NCI-H2029 (cell line): ENCODE data around the gene MYBBP1A.
"Not testable (repeated sequence)": the region's sequence is repeated elsewhere in the genome, so short reads cannot be mapped to it uniquely, and the experiment has no call there.

Source experiments
- DNase-seq: peaks from one replicate; lab custom pipeline; 2025; lab: John Stamatoyannopoulos, UW

Gene MYBBP1A

DNA sequence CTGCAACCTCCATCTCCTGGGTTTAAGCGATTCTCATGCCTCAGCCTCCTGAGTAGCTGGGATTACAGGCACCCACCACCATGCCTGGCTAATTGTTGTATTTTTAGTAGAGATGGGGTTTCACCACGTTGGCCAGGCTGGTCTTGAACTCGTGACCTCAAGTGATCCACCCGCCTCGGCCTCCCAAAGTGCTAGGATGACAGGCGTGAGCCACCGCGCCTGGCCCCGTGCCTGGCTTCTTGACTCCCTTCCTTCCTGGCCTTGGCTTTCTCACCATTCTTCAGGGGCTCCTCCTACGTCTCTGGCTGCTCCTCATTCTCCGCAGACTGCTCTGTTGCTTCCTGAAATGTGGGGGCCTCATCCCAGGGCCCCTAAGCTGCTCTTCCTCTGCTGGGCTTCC lies 34.9 kb upstream of the MYBBP1A start:
- not testable (repeated sequence) for DNase-seq

DNA sequence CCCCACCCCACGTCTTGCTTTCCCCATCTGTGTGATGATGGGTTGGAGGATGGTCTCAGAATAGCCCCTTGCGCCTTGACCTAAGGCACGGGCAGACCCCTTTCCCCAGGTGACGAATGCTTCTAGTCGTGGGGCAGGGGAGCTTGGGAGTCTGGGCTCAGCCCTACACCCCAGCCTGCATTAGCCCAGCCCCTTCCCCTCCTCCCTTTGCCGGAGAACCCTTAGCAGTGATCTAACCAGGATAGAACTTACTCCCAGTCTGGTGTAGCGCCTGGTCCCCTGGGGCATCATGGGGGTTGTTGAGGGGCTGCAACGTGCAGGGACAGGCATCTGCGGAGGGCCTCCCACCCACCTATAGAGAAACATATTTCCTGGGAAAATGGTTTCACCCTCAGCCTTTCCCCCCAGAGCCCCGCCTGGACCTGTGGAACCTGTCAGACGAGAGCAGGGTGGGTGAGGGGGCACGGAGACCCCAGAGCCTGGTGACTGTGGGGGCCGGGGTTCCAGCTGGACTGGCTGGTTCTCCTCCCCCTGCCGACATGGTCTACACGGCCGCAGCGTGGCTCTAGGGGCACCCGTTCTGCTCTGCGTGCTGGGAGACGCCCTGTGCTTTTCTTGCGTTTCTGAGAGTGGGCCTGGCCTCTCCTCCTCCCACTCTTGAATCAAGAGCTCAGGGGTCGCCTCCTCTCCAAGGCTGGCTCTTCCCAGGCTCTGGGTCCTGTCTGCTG lies 33.9 kb upstream of the MYBBP1A start:
- no peak for DNase-seq

DNA sequence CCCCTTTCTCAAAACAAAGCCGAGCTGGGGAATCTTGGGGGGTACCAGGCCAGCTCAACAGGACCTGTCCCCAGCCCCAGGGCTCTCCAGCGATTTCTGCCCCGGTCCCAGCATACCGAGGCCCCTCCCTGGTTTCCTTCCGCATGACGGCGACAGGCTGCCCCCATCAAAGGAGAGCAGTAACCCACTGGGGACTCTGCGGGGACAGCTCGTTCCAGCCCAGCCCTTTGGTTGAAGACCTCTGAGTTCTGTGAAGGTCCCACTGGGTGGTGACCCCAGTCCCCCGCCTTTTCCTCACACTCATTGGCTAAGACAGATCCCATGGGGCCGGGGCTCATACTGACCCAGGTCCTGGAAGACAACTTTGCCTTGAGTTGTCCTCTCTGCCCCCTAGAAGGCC lies 33.2 kb upstream of the MYBBP1A start:
- no peak for DNase-seq

DNA sequence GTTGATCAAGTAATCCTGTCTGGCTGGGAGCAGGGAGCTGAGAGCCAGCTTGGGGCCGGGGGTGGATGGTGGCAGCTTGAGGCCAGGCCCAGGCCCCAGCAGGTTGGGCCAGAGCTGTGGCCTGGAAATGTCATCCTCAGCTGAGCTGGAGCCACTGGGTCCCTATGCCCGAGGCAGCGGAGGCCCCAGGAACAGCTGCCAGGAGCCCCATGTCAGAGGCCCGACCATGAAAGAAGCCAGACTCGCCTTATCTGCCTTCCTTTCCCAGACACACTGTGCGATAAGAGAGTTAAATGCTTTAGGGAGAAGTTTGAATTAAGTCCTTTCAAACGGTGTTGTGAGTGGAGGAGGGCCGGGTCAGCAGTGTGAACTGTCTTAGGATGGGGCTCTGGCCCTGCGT lies 32.6 kb upstream of the MYBBP1A start:
- no peak for DNase-seq

DNA sequence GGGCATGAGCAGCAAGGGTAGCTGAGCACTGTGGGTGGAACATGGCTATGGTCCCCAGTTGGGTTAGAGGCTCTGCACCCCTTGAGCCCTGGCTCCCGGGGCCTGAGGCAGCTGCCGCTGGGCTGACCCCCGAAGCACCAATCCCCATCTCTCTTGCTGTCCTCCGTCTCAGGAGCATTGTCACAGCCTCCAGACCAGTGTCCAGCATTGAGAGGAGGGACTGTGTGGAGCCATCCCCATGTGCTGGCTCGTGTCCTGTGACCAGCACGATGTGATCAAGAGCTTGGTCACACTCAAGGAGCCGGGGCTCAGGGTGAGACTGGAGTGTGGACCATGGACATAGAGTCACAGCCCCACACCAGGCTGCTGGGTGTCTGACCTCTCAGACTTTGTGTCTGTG lies 32.0 kb upstream of the MYBBP1A start:
- no peak for DNase-seq

DNA sequence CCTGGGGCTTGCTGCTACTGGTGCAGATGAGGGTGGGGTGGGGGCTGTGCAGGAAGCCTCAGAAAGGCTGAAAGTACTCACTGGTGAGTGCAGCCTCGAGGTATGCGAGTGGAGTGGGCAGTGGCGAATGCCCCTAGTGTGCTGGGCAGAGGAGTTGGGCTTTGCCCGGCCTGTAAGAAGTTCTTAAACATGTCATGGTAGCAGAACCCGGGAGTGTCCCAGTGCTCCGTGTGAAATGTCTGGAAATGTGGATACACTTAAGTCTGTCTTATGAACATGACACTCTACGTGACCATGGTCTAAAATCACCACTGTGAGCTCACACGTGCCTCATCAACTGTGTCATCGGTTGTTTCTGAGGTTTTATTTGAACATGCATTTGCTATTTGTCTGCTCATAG lies 30.9 kb upstream of the MYBBP1A start:
- no peak for DNase-seq

DNA sequence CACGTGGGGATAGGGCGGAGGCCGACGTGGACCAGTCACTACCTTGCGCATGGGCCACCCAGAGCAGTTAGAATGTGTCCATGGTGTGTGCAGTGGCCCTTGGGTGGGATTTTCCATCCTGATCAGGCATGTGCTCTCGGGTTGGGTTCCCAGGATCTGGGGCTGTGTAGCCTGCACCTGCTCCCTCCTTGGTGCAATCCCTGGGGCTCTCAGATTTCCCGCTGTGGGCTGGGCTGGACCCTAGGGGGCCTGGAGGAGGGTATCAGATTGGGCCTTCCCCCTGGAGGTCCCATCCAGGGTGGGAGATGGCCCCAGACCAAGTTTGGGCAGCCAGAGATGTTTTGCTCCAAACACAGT lies 30.4 kb upstream of the MYBBP1A start:
- no peak for DNase-seq

DNA sequence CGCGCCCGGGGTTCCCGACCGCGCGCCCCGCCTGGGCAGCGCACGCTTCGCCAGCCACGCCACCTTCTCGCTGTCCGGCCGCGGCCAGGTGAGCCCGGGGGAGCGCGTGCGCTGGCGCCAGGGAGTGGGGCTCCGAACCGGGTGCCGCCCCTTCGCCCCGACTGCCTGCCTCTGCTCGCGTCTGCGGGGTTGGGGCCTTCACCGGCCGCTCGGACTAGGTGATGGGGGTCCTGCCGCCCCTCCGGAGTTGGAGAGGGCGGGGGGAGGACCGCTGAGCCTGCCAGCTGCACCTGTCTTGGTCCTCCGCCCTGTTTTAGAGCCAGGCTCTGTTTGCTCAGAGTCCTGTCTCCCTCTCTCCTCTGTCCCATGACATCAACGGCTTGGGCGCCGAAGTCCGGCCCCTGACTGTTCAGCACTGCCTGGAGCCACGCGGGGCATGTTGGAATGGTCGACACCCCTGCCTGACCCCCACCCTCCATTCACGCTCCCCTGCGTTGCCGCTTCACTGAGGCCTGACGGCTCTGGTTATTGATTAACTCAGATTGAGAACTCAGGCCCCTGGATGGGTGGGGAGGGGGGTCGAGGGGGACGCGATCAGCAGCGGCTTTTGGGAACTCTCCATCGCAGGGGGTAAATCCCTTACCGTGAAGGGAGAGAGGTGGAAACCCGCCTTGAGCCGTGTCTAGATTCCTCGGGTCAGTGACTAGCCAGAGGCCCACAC lies 29.9 kb upstream of the MYBBP1A start:
- DNase-seq = no peak

DNA sequence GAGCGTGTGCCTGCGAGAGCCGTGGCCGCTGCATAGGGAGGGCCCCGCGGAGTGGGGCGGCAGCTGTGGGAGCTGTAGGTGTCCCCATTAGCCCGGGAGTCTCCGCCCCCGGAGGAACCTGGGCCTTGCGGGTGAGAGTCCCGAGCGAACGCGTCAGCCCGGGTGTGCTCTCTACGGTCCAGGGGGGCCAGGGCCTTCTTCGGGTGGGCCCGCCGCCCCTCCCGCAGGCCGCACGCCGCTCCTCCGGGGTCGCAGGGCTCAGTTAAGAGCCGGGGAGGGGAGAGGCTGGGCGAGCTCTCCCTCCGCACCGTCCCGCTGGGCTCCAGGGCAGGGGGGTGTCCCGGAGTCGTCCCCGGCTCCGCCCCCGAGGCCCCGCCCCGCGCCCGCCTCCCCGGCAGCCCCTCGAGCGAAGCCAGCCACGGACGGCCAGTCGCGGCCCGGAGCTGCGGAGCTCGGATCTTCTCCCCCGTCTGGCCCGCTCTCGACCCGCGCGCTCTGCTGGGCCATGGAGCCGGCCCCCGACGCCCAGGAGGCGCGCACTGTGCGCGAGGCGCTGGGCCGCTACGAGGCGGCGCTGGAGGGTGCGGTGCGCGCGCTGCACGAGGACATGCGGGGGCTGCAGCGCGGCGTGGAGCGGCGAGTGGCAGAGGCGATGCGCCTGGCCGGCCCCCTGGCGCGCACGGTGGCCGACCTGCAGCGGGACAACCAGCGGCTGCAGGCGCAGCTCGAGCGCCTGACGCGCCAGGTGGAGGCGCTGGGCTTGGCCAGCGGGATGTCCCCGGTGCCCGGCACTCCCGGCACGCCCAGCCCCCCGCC lies 29.1 kb upstream of the MYBBP1A start, which contains the start of gene SMTNL2:
SMTNL2 (plus strand) TSS at position 429 of the 816 bp plus-strand sequence; CDS start at position 506, 77 bp downstream.
- DNase-seq = no peak

DNA sequence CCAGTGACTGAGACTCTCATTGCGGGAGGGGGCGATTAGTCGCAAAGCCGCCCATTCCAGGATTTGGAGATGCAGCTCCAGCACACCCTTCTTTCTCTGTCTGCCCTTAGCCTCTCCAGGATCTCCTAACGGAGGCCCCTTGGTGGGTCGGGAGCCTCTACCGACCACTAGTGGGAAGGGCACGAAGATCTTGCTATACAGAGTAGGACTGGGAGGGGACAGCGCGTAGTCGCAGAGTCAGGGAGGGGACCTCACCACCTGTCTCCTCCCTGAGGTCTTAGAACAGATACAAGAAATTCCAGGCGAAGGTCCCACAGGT lies 28.6 kb upstream of the MYBBP1A start:
- no peak for DNase-seq

DNA sequence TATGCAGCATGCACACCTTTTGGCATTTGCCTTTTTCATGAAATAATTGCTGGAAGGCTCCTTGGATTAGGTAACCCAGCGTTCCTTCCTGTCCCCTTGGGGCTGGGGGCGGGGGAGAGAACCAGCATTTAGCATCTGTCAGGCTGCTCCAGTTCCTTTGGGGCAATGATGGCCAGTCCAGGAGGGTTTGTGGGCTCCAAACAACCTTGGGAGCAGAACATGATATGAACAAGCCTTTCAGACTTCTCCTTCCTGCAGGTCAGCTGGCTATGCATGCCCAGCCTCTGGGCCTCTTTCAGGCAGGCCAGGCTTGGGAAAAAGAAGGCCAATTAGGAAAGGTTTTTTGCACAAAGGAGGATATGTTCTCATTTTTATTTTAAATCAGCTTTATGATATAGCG lies 28.0 kb upstream of the MYBBP1A start:
- no peak for DNase-seq

DNA sequence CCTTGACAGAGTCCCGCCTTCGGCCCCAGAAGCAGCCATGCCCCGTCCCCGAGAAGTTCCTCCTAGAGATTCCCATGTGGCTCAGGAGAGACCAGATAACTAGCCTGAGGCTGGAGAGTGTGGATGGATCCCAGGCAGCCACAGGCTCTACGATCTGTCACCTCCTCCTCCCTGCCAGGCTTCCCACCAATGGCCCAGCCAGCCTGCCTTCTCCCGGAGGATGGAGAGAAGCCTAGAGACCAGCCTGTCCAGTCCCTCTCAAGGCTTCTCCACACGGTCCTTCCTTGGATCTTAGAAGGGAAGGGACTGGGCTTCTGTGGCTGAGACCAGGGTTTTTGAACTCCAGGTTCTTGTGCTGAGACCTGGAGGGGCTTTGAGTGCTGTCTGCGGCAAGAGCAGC lies 27.5 kb upstream of the MYBBP1A start:
- no peak for DNase-seq

DNA sequence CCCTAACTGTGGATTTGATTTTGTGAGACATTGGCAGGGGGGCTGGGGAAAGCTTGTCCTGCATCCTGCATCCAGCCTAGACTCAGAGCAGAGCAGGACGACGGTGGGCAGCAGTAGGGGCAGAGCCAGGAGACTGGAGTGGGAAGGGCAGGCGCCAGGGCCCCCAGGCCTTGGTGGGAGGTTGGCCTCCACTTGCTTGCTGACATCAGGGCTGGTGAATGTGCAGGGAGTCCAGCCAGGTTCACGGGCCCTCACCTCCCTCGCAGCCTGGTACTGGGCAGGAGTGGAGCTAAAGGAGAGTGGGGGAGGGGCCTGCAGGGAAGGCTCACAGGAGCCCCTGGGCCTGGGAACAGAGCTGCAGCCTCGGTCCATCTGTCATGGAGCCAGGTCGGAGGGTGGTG lies 26.9 kb upstream of the MYBBP1A start:
- DNase-seq = no peak

DNA sequence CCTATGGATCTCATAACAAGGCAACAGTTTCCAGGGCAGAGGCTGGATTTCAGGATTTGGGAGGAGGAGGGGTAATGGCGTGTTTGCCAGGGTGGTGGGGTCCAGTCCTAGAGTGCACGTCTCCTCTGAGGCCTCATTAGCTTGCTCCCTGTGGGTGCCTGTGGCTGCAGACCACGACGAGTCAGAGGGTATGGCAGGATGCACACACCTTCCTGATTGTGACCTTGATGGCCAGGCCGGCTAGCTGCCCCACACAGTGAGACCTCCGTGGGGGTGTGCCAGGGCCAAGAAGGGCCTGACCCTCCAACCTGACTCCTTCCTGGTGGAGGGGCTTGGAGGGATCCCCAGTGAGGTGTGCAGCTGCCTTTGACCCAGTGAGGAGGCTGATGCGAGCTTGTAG lies 25.1 kb upstream of the MYBBP1A start:
- DNase-seq = no peak

DNA sequence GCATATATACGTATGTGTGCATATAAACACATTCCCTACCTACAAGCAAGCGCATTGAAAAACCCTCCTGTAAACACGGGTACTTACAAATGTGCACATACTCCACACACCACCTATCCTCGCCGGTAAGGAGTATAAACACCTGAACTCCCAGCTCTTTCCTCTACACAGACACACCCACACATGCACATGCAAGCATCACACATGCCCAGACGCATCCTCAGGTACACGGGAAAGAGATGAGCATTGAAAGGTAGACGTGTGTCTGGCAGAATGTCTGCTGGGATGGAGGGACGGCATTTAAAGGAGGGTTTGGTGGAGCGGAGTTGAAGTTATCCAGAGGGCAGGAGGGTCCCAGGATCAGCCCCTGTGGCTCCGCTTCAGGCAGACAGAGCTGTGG lies 24.5 kb upstream of the MYBBP1A start:
- DNase-seq = no peak

DNA sequence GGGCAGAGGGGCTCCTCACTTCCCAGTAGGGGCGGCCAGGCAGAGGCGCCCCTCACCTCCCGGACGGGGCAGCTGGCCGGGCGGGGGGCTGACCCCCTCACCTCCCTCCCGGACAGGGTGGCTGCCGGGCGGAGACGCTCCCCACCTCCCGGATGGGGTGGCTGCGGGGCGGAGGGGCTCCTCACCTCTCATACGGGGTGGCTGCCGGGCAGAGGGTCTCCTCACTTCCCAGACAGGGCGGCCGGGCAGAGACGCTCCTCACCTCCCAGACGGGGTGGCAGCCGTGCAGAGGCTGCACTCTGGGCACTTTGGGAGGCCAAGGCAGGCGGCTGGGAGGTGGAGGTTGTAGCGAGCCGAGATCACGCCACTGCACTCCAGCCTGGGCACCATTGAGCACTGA lies 23.2 kb upstream of the MYBBP1A start:
- not testable (repeated sequence) for DNase-seq

DNA sequence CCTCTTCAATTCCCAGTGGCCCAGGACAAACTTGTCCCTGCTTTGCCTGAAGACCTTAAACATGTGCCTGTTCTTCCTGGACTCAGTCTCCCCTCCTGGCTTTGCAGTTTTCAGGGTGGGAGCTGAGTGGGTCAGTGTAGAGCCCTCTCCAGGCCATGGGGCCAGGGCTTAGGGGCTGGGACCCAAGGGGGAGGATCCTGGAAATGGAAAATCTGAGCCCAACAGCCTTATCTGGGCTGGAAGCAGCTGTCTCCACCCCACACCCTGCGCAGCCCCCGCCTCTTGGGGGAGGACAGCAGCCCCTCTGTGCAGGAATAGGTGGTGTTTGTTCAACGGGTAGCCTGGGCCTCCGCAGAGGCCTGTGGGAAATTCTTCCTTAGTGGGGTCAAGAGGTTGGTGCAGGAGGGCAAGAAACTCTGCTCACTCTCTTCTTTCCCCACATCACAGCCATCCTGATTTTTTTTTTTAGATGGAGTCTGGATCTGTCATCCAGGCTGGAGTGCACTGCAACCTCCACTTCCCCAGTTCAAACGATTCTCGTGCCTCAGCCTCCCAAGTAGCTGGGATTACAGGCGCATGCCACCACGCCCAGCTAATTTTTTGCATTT lies 22.3 kb upstream of the MYBBP1A start:
- DNase-seq = no peak

DNA sequence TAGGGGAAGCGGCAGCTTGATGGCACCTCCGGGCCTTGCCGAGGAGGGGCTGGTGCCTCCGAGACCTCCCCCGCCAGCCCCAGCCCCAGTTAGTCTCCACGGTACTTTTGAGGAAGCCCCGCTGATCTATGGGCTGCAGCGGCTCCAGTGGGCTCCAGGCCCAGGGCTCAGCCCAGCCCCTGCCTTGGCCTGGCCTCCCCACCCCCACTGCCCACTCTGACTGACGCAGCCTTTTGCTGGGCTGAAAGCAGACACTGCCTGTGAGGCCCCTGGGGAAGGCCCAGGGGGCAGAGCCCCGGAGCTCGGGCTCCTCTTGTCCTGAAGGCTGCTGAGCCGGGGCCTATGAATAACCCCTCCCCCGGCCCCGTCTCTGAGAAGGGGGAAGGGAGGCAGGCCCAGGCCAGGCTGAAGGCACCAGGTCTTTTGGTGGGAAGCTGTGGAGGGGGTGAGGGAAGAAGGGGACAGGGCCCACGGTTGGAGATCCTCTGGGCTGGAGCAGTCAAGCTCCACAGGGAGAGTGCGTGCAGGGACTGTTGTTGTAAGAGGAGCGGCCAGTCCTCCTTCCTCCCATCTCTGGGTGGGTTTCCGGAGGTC lies 21.6 kb upstream of the MYBBP1A start:
- DNase-seq = no peak

DNA sequence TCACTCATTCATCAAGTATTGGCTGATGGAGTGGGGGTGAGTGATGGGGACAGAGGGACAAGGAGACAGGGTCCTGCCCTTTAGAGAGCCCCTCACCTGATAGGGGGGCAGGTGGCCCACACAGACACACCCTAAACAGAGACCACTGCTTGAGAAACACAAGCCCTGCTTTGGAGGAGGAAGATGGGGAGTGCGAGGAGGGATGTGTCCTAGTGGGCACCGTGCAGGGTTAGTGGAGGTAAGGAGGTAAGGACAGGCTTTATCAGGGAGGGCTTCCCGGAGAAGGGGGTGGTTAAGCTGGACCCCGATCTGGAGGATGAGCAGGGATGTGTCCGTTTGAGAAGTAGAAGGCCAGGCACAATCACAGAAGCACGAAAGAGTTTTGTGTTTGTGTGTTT lies 21.0 kb upstream of the MYBBP1A start:
- no peak for DNase-seq

DNA sequence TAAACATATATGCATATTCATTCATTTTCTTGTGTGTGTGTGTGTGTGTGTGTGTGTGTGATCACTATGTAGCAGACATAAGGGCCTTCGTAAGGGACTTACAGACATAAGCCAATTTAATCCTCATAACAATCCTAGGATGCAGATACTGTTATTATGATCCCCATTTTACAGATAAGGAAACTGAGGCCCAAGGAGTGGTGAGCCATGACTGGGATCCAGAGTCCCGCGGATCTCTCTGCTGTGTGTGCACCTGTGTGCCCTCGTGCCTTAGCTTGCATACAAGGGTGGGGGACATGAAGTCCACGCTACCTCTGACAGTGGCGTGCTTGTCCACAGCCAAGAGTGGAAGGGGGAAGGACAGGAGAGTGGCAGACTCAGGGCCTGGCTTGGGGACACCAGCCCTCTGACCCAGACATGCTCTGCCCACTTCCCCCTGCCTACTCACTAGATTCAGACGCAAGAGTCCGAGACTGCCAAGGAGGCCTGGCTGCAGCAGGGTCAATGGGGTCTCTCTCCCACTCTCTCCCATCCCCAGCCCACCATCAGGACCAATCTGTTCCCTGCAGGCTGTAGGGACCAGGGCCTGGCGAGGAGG lies 19.4 kb upstream of the MYBBP1A start:
- DNase-seq = no peak

DNA sequence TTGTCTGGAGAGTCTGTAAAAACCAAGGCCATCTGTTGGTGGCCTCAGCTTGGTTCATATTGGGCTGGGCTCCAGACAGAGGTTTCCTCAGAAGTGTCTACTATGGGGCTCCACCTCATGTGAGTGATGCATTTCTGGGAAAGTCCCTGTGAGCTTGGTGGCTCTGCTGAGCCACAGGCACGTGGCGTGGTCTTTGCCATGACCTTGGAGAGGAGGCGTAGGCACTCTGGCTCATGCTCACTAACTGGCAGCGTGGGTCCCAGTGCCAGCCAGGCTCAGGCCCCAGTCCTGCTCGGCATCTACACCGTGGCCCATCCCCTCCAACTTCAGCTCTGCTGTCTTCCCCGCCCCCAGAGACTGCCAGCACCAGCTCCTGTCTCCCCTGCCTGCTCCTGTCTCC lies 18.5 kb upstream of the MYBBP1A start:
- no peak for DNase-seq

DNA sequence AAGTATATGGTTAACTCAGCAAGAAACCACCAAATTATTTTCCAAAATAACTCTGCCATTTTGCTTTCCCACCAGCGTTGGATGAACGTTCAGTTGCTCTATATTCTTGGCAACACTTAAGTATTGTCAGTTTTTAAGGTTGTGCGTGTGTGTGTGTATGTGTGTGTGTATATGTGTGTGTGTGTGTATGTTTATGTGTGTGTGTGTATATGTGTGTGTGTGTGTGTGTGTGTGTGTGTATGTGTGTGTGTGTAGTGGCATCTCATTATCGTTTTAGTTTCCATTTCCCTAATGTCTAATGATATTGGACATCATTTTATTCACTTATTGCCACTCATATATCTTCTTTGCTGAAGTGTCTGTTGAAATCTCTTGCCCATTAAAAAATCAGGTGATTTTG lies 17.9 kb upstream of the MYBBP1A start:
- DNase-seq = no peak
